ENCODE results near the gene NANS. TPM values are rescaled to one million over a fixed set of nuclear protein-coding genes. Genes with fewer than 3 reads are reported as not detected.
"Not testable (repeated sequence)": the region's sequence is repeated elsewhere in the genome, so short reads cannot be mapped to it uniquely, and the experiment has no call there.

The NANS gene
- total RNA-seq, 2 donors from 2014 or later, result 31.4 to 45.2 TPM

DNA sequence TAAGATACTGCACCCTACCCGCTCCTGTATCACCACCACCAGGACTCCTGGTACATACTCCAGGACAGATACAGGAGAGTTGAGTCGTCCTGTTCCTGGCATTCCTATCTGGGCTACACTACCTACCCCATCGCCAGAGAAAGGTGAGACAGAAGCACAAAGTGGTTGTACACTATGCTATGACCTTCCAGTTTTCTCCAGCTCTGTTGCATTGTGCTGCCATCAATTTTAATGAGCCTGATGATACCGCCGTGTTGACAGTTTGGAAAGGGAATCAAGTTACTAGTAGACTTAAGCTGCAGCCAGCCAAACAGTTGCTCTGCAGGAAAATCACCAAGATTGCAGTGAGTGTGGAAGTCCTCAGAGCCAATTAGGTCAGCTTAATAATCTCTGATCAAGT, 38.2 kb upstream of the NANS start:
- no peaks in the 10 kb centered on the region for H3K9me3 ChIP-seq
- H3K27ac ChIP-seq, result no peak overlapping the region
- H3K36me3 ChIP-seq (replicated peaks in 1 of 2; ENCODE audit: insufficient read depth in 1 of 2, low read depth in 2 of 2), result peaks cover 11 to 23% of the 10 kb centered on the region in 2 donors
- intact Hi-C loops (cut with DNase I), result no loop called here
- no peak overlapping the region for H3K4me3 ChIP-seq
- WGBS, 2 donors, result 71 to 88% methylated on average over 5 of the region's 5 CpGs
- no peaks in the 10 kb centered on the region for H3K27me3 ChIP-seq
- DNase-seq (no peak), ATAC-seq (no peak)
- TF ChIP-seq POLR2A (IDR thresholded peaks at IDR 0.05), result no peak
- TF ChIP-seq, protein P1, sequence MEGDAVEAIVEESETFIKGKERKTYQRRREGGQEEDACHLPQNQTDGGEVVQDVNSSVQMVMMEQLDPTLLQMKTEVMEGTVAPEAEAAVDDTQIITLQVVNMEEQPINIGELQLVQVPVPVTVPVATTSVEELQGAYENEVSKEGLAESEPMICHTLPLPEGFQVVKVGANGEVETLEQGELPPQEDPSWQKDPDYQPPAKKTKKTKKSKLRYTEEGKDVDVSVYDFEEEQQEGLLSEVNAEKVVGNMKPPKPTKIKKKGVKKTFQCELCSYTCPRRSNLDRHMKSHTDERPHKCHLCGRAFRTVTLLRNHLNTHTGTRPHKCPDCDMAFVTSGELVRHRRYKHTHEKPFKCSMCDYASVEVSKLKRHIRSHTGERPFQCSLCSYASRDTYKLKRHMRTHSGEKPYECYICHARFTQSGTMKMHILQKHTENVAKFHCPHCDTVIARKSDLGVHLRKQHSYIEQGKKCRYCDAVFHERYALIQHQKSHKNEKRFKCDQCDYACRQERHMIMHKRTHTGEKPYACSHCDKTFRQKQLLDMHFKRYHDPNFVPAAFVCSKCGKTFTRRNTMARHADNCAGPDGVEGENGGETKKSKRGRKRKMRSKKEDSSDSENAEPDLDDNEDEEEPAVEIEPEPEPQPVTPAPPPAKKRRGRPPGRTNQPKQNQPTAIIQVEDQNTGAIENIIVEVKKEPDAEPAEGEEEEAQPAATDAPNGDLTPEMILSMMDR (IDR thresholded peaks at IDR 0.05), result no peak
- H3K4me1 ChIP-seq, result no peaks in the 10 kb centered on the region

DNA sequence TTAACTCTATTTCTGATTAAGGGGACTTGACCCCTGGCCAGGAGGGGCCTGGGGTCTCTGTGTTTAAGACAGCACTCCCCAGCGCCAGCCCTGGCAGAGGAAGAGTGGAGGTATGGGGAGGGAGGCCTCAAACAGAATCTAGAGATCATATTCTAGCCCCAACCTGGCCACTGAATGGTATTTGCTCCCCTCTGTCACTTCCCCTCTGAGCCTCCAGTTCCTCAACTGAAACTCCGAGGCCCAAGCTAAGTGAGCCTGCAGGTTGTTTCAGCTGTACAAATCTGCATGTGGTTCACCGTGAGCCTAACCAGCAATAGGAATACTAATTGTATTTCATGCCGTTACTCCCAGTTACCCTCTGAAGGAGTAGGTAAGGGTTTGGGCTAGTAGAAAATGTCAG, 37.4 kb upstream of the NANS start:
- ATAC-seq (no peak), DNase-seq (no peak)
- H3K9me3 ChIP-seq, result no peaks in the 10 kb centered on the region
- no peaks in the 10 kb centered on the region for H3K27me3 ChIP-seq
- no peak overlapping the region for H3K27ac ChIP-seq
- WGBS, 2 donors, result 82 to 86% methylated on average over 4 of the region's 4 CpGs
- TF ChIP-seq POLR2A (IDR thresholded peaks at IDR 0.05), result no peak
- TF ChIP-seq, protein P1 (IDR thresholded peaks at IDR 0.05), result no peak
- H3K4me3 ChIP-seq, result no peak overlapping the region
- no peaks in the 10 kb centered on the region for H3K4me1 ChIP-seq
- peaks cover 11 to 23% of the 10 kb centered on the region in 2 donors for H3K36me3 ChIP-seq (replicated peaks in 1 of 2; ENCODE audit: insufficient read depth in 1 of 2, low read depth in 2 of 2)
- intact Hi-C loops (cut with DNase I), result no loop called here

DNA sequence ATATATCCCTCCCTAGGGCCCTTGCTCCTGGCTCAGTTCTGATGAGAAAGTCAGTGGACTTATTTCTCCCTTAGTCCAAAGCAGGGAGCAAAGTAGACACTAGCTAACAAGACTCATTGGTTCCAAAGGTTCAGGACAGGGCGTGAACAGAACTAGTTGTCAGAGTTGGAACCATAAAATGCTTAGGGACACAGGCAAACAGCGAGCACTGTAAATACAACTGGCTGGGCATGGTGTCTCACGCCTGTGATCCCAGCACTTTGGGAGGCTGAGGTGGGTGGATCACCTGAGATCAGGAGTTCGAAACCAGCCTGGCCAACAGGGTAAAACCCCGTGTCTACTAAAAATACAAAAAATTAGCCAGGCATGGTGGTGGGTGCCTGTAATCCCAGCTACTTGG, 36.7 kb upstream of the NANS start:
- H3K4me3 ChIP-seq; H3K27ac ChIP-seq; H3K4me1 ChIP-seq; intact Hi-C loops (cut with DNase I); H3K9me3 ChIP-seq; DNase-seq; H3K27me3 ChIP-seq; ATAC-seq: not testable (repeated sequence)
- WGBS, 2 donors, result 83 to 98% methylated on average over 4 to 5 of the region's 5 CpGs
- peaks cover 6 to 16% of the 10 kb centered on the region in 2 donors for H3K36me3 ChIP-seq (replicated peaks in 1 of 2; ENCODE audit: insufficient read depth in 1 of 2, low read depth in 2 of 2)

DNA sequence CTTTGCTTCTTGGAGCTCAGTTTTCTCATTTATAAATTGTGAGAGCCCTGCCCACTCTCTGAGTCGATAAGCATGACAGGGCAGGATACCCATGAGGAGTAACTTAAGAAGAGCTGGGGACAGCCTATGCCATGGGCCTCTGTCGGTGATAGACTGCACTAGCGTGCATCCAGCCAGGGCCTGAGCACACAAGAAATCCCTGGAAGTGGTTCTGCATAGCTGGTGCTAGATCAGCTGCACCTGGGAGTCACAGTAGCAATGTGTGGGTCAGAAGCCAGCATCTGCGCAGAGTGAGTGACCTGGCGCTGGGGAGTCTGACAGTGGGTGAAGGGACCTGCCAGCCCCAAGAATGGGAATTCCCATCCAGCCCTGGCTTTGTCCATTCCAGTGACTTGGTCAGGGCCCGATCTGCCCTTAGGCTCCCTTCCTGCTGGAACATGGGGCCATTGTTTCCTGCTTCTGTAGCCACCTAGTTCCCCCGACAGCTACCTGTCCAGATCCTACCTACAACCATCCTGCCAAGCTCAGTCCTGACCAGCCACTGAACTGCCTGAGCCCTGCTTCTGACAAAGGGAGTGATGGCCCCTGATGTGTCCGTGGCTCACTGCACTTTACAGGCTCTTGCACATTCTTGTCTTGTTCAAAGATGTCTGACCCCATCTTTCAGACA, 35.9 kb upstream of the NANS start:
- peaks cover 0 to 12% of the 10 kb centered on the region in 2 donors for H3K36me3 ChIP-seq (replicated peaks in 1 of 2; ENCODE audit: insufficient read depth in 1 of 2, low read depth in 2 of 2)
- H3K4me1 ChIP-seq, result no peaks in the 10 kb centered on the region
- 92 to 97% methylated on average over 7 to 8 of the region's 8 CpGs for WGBS, 2 donors
- ATAC-seq, result no peak
- TF ChIP-seq POLR2A (IDR thresholded peaks at IDR 0.05), result no peak
- TF ChIP-seq, protein P1 (IDR thresholded peaks at IDR 0.05), result no peak
- DNase-seq, result no peak
- no peaks in the 10 kb centered on the region for H3K9me3 ChIP-seq
- H3K27ac ChIP-seq, result no peak overlapping the region
- H3K27me3 ChIP-seq, result no peaks in the 10 kb centered on the region
- intact Hi-C loops (cut with DNase I), result no loop called here
- no peak overlapping the region for H3K4me3 ChIP-seq

DNA sequence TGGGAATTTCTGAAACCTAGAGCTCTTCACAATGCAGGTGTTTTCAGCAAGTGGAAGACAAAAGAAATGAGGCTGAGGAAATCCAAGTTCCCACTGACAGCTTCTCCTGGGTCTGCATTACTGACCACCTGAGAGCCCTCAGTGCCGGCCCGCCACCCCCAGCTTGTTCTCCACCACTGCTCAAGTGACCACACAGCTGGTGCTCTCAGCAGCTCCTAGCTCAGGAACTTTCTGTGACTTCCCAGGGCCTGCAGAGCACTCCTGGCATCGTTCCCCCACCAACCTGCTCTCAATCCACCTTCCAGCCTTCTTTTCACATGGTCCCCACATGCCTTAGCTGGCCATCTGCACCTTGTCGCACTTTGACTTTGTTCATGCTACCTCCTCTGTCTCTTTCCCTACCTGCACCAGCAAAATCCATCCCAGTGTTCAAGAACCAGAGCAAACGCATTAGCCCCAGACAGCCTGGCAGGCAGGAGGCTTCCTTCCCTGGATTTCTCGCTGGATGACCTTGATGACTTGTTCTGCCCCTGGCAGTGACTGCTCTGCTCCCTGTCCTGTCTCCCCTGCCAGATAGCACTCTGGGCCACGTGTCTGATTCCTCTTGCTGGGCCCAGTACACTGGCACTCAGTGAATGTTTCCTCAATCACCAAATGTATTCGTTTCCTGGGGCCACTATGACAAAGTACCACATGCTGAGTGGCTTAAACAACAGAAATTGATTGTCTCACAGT, 35.1 kb upstream of the NANS start:
- H3K4me3 ChIP-seq, result no peak overlapping the region
- H3K27ac ChIP-seq, result no peak overlapping the region
- H3K4me1 ChIP-seq, result no peaks in the 10 kb centered on the region
- DNase-seq (peak in 3 of 4 donors; percentile 7 to 27 (median 19)), ATAC-seq (peak; percentile 30)
- intact Hi-C loops (cut with DNase I), result no loop called here
- H3K27me3 ChIP-seq, result no peaks in the 10 kb centered on the region
- TF ChIP-seq, protein P1 (IDR thresholded peaks at IDR 0.05), result no peak
- no peak for TF ChIP-seq POLR2A (IDR thresholded peaks at IDR 0.05)
- 50 to 52% methylated on average over 7 to 8 of the region's 8 CpGs for WGBS, 2 donors
- no peaks in the 10 kb centered on the region for H3K9me3 ChIP-seq
- peaks cover 0 to 9% of the 10 kb centered on the region in 2 donors for H3K36me3 ChIP-seq (replicated peaks in 1 of 2; ENCODE audit: insufficient read depth in 1 of 2, low read depth in 2 of 2)

Data from body of pancreas (tissue), 4 donors.